DND-41 (cell line): ENCODE data around the gene RABGAP1.

Experiments
- ATAC-seq: fragments of 200-7000 bp; cut with Tn5 transposase; 3 replicates; pipeline ENCODE4 v1.9.1; 2021; ENCODE audit warnings: low read depth; ENCODE audit not compliant: insufficient read depth
- DNase-seq: peaks from one replicate; pipeline ENCODE4 v3.0.0-alpha.2; 2020
- H2AFZ ChIP-seq: 2 replicates; pipeline ENCODE4 v1.6.0; 2012; ENCODE audit warnings: low read depth, low read length
- H3K27ac ChIP-seq: 2 replicates; pipeline ENCODE4 v1.5.1; 2012; ENCODE audit warnings: low read length, inconsistent platforms
- H3K27me3 ChIP-seq: fragments of 200-600 bp; sonication (generic); 2 replicates; pipeline ENCODE4 v1.6.0; 2012; ENCODE audit warnings: low read length, mild to moderate bottlenecking, inconsistent platforms; ENCODE audit not compliant: insufficient read depth, poor library complexity
- H3K36me3 ChIP-seq: 2 replicates; pipeline ENCODE4 v1.5.1; 2012; ENCODE audit warnings: low read length, inconsistent platforms; ENCODE audit not compliant: insufficient read depth
- H3K4me1 ChIP-seq: 2 replicates; pipeline ENCODE4 v1.5.1; 2012; ENCODE audit warnings: mild to moderate bottlenecking, low read length; ENCODE audit not compliant: insufficient read depth
- H3K4me2 ChIP-seq: 2 replicates; pipeline ENCODE4 v1.6.0; 2012; ENCODE audit warnings: mild to moderate bottlenecking, moderate library complexity, low read length, inconsistent platforms; ENCODE audit not compliant: insufficient read depth
- H3K4me3 ChIP-seq, 2 experiments: fragments of 200-600 bp in 1 of 2; shearing (Covaris generic) in 1 of 2; 2 replicates each; pipeline ENCODE4 v1.5.1; 2012 to 2016; ENCODE audit warnings: inconsistent platforms in 2 of 2, low read length in 2 of 2, mild to moderate bottlenecking in 2 of 2, low read depth in 1 of 2, moderate library complexity in 1 of 2
- H3K79me2 ChIP-seq: 2 replicates; pipeline ENCODE4 v1.6.0; 2012; ENCODE audit warnings: low read length, inconsistent platforms; ENCODE audit not compliant: insufficient read depth
- H3K9ac ChIP-seq: 2 replicates; pipeline ENCODE4 v1.6.0; 2012; ENCODE audit warnings: low read depth, mild to moderate bottlenecking, inconsistent platforms, low read length, moderate library complexity
- H3K9me3 ChIP-seq: 2 replicates; pipeline ENCODE4 v1.5.1; 2012; ENCODE audit warnings: low read length, moderate library complexity, mild to moderate bottlenecking, inconsistent platforms; ENCODE audit not compliant: insufficient read depth, severe bottlenecking
- H4K20me1 ChIP-seq: 2 replicates; pipeline ENCODE4 v1.6.0; 2012; ENCODE audit warnings: low read length; ENCODE audit not compliant: insufficient read depth
- CTCF ChIP-seq: IDR thresholded peaks from 2 replicates; pipeline ENCODE4 v1.5.1; 2012; ENCODE audit warnings: borderline replicate concordance, low read length, moderate library complexity, mild to moderate bottlenecking; ENCODE audit not compliant: poor library complexity, severe bottlenecking; ENCODE audit errors: extremely low read depth
- EZH2 ChIP-seq: IDR thresholded peaks from 3 replicates; pipeline ENCODE4 v1.6.1; 2012; ENCODE audit warnings: borderline replicate concordance, low read depth, mild to moderate bottlenecking, moderate library complexity, low read length, inconsistent platforms; ENCODE audit not compliant: severe bottlenecking

The RABGAP1 gene

GRCh38 chr9:122923947-122924346 lies 16.9 kb upstream of the RABGAP1 start:
- no peak overlapping the region for H2AFZ ChIP-seq
- no peaks in the 10 kb centered on the region for H4K20me1 ChIP-seq
- no peak for DNase-seq
- H3K27me3 ChIP-seq: no peaks in the 10 kb centered on the region
- ATAC-seq: no peak
- TF ChIP-seq EZH2: no peak
- H3K36me3 ChIP-seq: peaks cover 15% of the 10 kb centered on the region
- H3K4me3 ChIP-seq: no peak overlapping the region
- H3K9me3 ChIP-seq: no peaks in the 10 kb centered on the region
- H3K79me2 ChIP-seq: peaks cover 44% of the 10 kb centered on the region
- no peak overlapping the region for H3K4me2 ChIP-seq
- H3K4me1 ChIP-seq: 0 out of 2 replicates have a peak, but pooled peaks cover 3% of the 10 kb centered on the region
- H3K27ac ChIP-seq: no peak overlapping the region
- no peak overlapping the region for H3K9ac ChIP-seq

GRCh38 chr9:122929796-122930354 lies 10.9 kb upstream of the RABGAP1 start:
- Histone ChIP-seq H3K79me2 (peaks cover 75% of the 10 kb centered on the region), H4K20me1 (no peaks in the 10 kb centered on the region), H3K9ac (no peak overlapping the region), H3K4me2 (peak overlapping the region; percentile 91), H3K4me1 (peaks cover 31% of the 10 kb centered on the region), H3K9me3 (no peaks in the 10 kb centered on the region), H2AFZ (no peak overlapping the region), H3K4me3 (peak overlapping the region in 1 of 2 experiments; percentile 89; a peak in 1 of 4 replicates), H3K27me3 (no peaks in the 10 kb centered on the region), H3K36me3 (no peaks in the 10 kb centered on the region; the same call in 1 of the 2 replicates), H3K27ac (no peak overlapping the region)
- DNase-seq (no peak), ATAC-seq (no peak)
- TF ChIP-seq CTCF (no peak), EZH2 (no peak)

GRCh38 chr9:122930541-122931225 lies 10.1 kb upstream of the RABGAP1 start:
- Histone ChIP-seq H3K4me1 (peaks cover 31% of the 10 kb centered on the region), H3K27ac (peak overlapping the region; percentile 83), H3K9ac (peak overlapping the region; percentile 80), H3K27me3 (no peaks in the 10 kb centered on the region), H2AFZ (peak overlapping the region; percentile 82), H3K4me2 (peak overlapping the region; percentile 91), H4K20me1 (no peaks in the 10 kb centered on the region), H3K36me3 (no peaks in the 10 kb centered on the region), H3K79me2 (peaks cover 76% of the 10 kb centered on the region), H3K4me3 (peak overlapping the region; percentile 81 to 89; a peak in 3 of 4 replicates), H3K9me3 (no peaks in the 10 kb centered on the region)
- DNase-seq: no peak
- no peak for ATAC-seq
- TF ChIP-seq EZH2: no peak
- TF ChIP-seq CTCF: no peak

GRCh38 chr9:122931226-122932121 lies 9.3 kb upstream of the RABGAP1 start, which contains the start of gene ZBTB26:
Gene ZBTB26 (minus strand): TSS chr9:122931512. CDS start chr9:122919934, 11,578 bp downstream.
- Histone ChIP-seq H3K79me2 (peaks cover 80% of the 10 kb centered on the region), H3K9ac (peak within 1 kb of the TSS; percentile 80)
- TF ChIP-seq CTCF (no peak), EZH2 (no peak)

More at GRCh38 chr9:122931226-122932121, 9.3 kb upstream of the RABGAP1 start, which contains the start of gene ZBTB26:
- Histone ChIP-seq H3K4me3 (peak within 1 kb of the TSS; percentile 81 to 89), H3K27me3 (no peaks in the 10 kb centered on the region), H3K4me2 (peak within 1 kb of the TSS; percentile 91), H3K27ac (peak within 1 kb of the TSS; percentile 83), H3K36me3 (peaks cover 4% of the 10 kb centered on the region), H3K4me1 (peaks cover 31% of the 10 kb centered on the region), H4K20me1 (no peaks in the 10 kb centered on the region), H3K9me3 (no peaks in the 10 kb centered on the region), H2AFZ (peak within 1 kb of the TSS; percentile 82)
- ATAC-seq (peak; percentile 99), DNase-seq (peak; percentile 91)
